GM06990 (cell line): Measurements from ENCODE around the gene PSME3.
"Not testable (repeated sequence)": the region's sequence is repeated elsewhere in the genome, so short reads cannot be mapped to it uniquely, and the experiment has no call there.

Experiments used
- DNase-seq: peaks from one replicate; pipeline ENCODE4 v3.0.0-alpha.2; 2011; ENCODE audit not compliant: insufficient read length; ENCODE audit errors: extremely low read depth
- H3K27me3 ChIP-seq: replicated peaks from 2 replicates; pipeline ENCODE4 v1.6.0; 2011; ENCODE audit warnings: low read length; ENCODE audit not compliant: control insufficient read depth, insufficient read depth
- H3K36me3 ChIP-seq: 2 replicates; pipeline ENCODE4 v1.5.1; 2011; ENCODE audit warnings: low read length; ENCODE audit not compliant: control insufficient read depth, insufficient read depth
- H3K4me3 ChIP-seq: replicated peaks from 2 replicates; pipeline ENCODE4 v1.5.1; 2011; ENCODE audit warnings: low read depth, mild to moderate bottlenecking, control low read depth, low read length
- TF ChIP-seq, protein P1 (sequence below): IDR thresholded peaks from 2 replicates; pipeline ENCODE4 v1.5.1; 2011; ENCODE audit warnings: low read length, control low read depth, mild to moderate bottlenecking, inconsistent platforms; ENCODE audit not compliant: insufficient read depth, poor library complexity, severe bottlenecking

The PSME3 gene

DNA sequence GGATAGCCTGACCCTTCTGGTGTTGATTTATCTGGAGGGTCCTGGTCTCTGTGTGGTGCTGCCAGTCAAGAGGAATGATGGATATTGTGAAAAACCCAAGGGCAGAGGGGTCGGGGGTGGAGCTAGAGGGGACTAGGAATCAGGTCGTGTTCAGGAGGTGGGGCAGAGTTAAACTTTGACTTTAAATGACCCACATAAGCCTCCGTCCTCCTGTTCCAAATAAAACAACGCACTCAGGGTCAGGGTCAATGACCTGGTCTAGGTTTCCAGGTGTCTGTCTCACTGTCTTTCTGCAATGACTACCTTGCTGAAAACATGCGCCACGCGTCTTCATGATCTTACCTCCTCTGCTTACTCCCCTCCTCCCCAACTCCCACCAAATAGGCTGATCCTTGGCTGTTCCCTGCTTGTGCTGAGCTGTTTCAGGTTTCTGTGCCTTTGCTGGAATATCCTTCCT, 32.5 kb downstream of the PSME3 start:
- Histone ChIP-seq H3K4me3 (no peak overlapping the region), H3K27me3 (no peaks in the 10 kb centered on the region), H3K36me3 (no peaks in the 10 kb centered on the region)
- TF ChIP-seq, protein P1, sequence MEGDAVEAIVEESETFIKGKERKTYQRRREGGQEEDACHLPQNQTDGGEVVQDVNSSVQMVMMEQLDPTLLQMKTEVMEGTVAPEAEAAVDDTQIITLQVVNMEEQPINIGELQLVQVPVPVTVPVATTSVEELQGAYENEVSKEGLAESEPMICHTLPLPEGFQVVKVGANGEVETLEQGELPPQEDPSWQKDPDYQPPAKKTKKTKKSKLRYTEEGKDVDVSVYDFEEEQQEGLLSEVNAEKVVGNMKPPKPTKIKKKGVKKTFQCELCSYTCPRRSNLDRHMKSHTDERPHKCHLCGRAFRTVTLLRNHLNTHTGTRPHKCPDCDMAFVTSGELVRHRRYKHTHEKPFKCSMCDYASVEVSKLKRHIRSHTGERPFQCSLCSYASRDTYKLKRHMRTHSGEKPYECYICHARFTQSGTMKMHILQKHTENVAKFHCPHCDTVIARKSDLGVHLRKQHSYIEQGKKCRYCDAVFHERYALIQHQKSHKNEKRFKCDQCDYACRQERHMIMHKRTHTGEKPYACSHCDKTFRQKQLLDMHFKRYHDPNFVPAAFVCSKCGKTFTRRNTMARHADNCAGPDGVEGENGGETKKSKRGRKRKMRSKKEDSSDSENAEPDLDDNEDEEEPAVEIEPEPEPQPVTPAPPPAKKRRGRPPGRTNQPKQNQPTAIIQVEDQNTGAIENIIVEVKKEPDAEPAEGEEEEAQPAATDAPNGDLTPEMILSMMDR = no peak
- no peak for DNase-seq

DNA sequence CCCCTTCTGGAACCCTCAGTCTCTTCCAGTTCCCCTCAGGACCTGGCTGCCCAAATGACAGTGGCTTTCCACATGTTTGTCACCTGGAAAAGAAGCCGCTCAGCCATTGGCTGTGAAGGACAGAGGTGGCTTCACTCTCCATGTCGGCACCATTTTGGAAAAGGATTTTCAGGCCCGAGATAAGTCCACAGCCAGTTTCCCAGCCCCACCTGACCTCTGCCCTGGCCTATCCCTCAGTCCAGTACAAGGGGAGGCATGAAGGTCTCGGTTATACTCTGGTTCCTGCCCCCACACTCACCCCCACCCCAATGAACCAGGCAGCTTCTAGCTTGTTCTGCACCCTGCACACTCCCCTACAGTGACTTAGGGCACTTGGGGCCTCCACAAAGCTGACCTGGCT, 33.0 kb downstream of the PSME3 start:
- H3K4me3 ChIP-seq = no peak overlapping the region
- H3K27me3 ChIP-seq = no peaks in the 10 kb centered on the region
- no peaks in the 10 kb centered on the region for H3K36me3 ChIP-seq
- TF ChIP-seq, protein P1 = no peak
- no peak for DNase-seq

DNA sequence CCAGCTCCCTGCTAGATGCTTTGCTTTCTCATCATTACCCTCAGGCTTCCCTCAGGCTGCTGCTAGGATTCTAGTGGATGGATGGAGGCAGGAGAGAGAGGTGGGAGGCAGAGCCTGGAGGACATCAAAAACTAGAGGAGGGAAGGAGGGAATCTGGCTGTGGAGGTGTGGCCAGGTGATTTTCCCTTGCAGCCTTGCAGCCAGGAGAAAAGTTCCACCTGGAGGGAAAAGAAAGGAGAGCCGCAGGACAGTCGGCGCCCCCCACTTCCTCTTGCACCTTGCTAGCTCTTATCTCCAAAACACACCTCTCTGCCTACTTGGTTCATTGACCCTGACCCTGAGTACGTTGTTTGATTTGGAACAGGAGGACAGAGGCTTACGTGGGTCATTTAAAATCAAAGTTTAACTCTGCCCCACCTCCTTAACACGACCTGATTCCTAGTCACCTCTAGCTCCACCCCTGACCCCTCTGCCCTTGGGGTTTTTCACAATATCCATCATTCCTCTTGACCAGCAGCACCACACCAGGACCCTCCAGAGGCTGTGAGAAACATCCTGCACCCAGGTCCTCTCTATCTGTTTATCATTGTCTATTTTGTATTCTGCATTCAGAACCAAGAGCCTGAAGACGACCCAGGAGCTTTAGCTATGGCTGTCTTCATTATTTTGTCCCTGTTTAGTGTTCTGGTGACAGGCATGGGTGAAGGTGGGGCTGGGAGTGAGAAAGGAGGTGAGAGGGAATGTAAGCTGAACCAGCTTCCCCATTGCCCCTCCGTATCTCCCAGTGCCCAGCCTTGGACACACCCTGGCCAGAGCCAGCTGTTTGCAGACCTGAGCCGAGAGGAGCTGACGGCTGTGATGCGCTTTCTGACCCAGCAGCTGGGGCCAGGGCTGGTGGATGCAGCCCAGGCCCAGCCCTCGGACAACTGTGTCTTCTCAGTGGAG, 33.7 kb downstream of the PSME3 start:
- no peaks in the 10 kb centered on the region for H3K27me3 ChIP-seq
- H3K36me3 ChIP-seq = no peaks in the 10 kb centered on the region
- TF ChIP-seq, protein P1 = no peak
- no peak for DNase-seq
- H3K4me3 ChIP-seq = no peak overlapping the region

DNA sequence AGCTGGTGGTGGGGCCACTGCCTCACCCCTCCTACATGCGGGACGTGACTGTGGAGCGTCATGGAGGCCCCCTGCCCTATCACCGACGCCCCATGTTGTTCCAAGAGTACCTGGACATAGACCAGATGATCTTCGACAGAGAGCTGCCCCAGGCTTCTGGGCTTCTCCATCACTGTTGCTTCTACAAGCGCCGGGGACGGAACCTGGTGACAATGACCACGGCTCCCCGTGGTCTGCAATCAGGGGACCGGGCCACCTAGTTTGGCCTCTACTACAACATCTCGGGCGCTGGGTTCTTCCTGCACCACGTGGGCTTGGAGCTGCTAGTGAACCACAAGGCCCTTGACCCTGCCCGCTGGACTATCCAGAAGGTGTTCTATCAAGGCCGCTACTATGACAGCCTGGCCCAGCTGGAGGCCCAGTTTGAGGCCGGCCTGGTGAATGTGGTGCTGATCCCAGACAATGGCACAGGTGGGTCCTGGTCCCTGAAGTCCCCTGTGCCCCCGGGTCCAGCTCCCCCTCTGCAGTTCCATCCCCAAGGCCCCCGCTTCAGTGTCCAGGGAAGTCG, 34.6 kb downstream of the PSME3 start:
- not testable (repeated sequence) for H3K4me3 ChIP-seq, DNase-seq, H3K27me3 ChIP-seq, H3K36me3 ChIP-seq

DNA sequence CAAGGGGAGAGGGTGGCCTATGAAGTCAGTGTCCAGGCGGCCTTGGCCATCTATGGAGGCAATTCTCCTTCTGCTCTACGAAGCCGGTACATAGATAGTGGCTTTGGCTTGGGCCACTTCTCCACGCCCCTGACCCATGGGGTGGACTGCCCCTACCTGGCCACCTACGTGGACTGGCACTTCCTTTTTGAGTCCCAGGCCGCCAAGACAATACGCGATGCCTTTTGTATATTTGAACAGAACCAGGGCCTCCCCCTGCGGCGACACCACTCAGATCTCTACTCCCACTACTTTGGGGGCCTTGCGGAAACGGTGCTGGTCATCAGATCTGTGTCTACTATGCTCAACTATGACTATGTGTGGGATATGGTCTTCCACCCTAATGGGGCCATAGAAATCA, 35.1 kb downstream of the PSME3 start:
- no peaks in the 10 kb centered on the region for H3K27me3 ChIP-seq
- TF ChIP-seq, protein P1 = no peak
- H3K36me3 ChIP-seq = no peaks in the 10 kb centered on the region
- H3K4me3 ChIP-seq = no peak overlapping the region
- DNase-seq = no peak

DNA sequence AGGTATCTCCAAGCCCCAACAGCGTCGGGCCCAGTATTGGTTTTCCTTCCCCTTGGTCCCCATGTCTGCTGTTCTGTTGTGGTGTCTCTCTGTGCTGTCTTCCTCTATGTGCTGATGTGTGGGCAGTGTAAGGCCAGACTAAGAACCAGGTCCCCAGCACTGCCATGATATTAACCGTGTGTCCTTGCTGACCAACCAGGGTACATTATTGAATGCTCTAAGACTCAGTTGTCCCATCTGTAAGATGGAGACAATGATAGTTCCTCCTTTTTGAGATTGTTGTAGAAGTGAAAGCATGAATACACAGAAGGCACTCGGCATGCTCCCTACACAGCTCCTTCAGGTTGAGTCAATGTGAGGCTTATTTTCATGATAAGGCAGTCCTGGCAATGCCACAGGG, 38.5 kb downstream of the PSME3 start:
- H3K27me3 ChIP-seq = no peaks in the 10 kb centered on the region
- H3K4me3 ChIP-seq = no peak overlapping the region
- no peaks in the 10 kb centered on the region for H3K36me3 ChIP-seq
- no peak for DNase-seq
- TF ChIP-seq, protein P1 = no peak
